Measurements from ENCODE around the gene ITGA2.

- TF ChIP-seq POLR2A (IDR thresholded peaks at IDR 0.05) (no peak), CTCF (IDR thresholded peaks at IDR 0.05) (no peak)
These were observed 98.5 kb downstream of the ITGA2 start for GRCh38 chr5:53087621-53088121.
